ENCODE data around the gene PARD6G.
"Not testable (repeated sequence)": the region's sequence is repeated elsewhere in the genome, so short reads cannot be mapped to it uniquely, and the experiment has no call there.

The PARD6G gene

GRCh38 chr18:80168982-80169381 is 78.3 kb downstream of the PARD6G start:
- no peak for TF ChIP-seq CTCF (IDR thresholded peaks at IDR 0.05)
- H3K4me3 ChIP-seq (ENCODE audit: low read depth in 1 of 2, low read length in 1 of 2), result no peak overlapping the region
- no peak overlapping the region for H3K27ac ChIP-seq
- peaks cover 41% of the 10 kb centered on the region for H3K27me3 ChIP-seq
- no peaks in the 10 kb centered on the region for H3K36me3 ChIP-seq
- H3K4me1 ChIP-seq (ENCODE audit: control insufficient read depth in 1 of 2, insufficient read depth in 1 of 2, low read depth in 1 of 2, low read length in 1 of 2), result no peaks in the 10 kb centered on the region
- peaks cover 4% of the 10 kb centered on the region for H3K9me3 ChIP-seq

- Histone ChIP-seq H3K36me3 (no peaks in the 10 kb centered on the region), H3K4me3 (ENCODE audit: low read depth in 1 of 2, low read length in 1 of 2) (no peak overlapping the region), H3K27me3 (peaks cover 41% of the 10 kb centered on the region), H3K27ac (no peak overlapping the region), H3K4me1 (ENCODE audit: control insufficient read depth in 1 of 2, insufficient read depth in 1 of 2, low read depth in 1 of 2, low read length in 1 of 2) (no peaks in the 10 kb centered on the region), H3K9me3 (peaks cover 6% of the 10 kb centered on the region)
- no peak for TF ChIP-seq CTCF (IDR thresholded peaks at IDR 0.05)
Observed at GRCh38 chr18:80168346-80168745, 79.0 kb downstream of the PARD6G start.

- Histone ChIP-seq H3K9me3 (peaks cover 6% of the 10 kb centered on the region), H3K27ac (no peak overlapping the region), H3K27me3 (peaks cover 41% of the 10 kb centered on the region), H3K4me1 (ENCODE audit: control insufficient read depth in 1 of 2, insufficient read depth in 1 of 2, low read depth in 1 of 2, low read length in 1 of 2) (no peaks in the 10 kb centered on the region), H3K4me3 (ENCODE audit: low read depth in 1 of 2, low read length in 1 of 2) (no peak overlapping the region), H3K36me3 (no peaks in the 10 kb centered on the region)
- no peak for TF ChIP-seq CTCF (IDR thresholded peaks at IDR 0.05)
Observed at GRCh38 chr18:80167931-80168330, 79.4 kb downstream of the PARD6G start.

- peaks cover 6% of the 10 kb centered on the region for H3K9me3 ChIP-seq
- H3K36me3 ChIP-seq, result no peaks in the 10 kb centered on the region
- peaks cover 37% of the 10 kb centered on the region for H3K27me3 ChIP-seq
- H3K4me3 ChIP-seq (ENCODE audit: low read depth in 1 of 2, low read length in 1 of 2), result no peak overlapping the region
- no peak for TF ChIP-seq CTCF (IDR thresholded peaks at IDR 0.05)
- H3K27ac ChIP-seq, result no peak overlapping the region
- H3K4me1 ChIP-seq (ENCODE audit: control insufficient read depth in 1 of 2, insufficient read depth in 1 of 2, low read depth in 1 of 2, low read length in 1 of 2), result no peaks in the 10 kb centered on the region
Observed at GRCh38 chr18:80167331-80167730, 80.0 kb downstream of the PARD6G start.

- no peak for TF ChIP-seq CTCF (IDR thresholded peaks at IDR 0.05)
Observed at GRCh38 chr18:80166725-80167124, 80.6 kb downstream of the PARD6G start.

GRCh38 chr18:80166240-80166639 is 81.1 kb downstream of the PARD6G start:
- Histone ChIP-seq H3K9me3 (peaks cover 6% of the 10 kb centered on the region), H3K27ac (no peak overlapping the region), H3K36me3 (no peaks in the 10 kb centered on the region), H3K27me3 (peaks cover 32% of the 10 kb centered on the region), H3K4me3 (ENCODE audit: low read depth in 1 of 2, low read length in 1 of 2) (no peak overlapping the region), H3K4me1 (ENCODE audit: control insufficient read depth in 1 of 2, insufficient read depth in 1 of 2, low read depth in 1 of 2, low read length in 1 of 2) (no peaks in the 10 kb centered on the region)
- no peak for TF ChIP-seq CTCF (IDR thresholded peaks at IDR 0.05)

More at GRCh38 chr18:80166725-80167124, 80.6 kb downstream of the PARD6G start:
- Histone ChIP-seq H3K9me3 (peaks cover 6% of the 10 kb centered on the region), H3K36me3 (no peaks in the 10 kb centered on the region), H3K4me3 (ENCODE audit: low read depth in 1 of 2, low read length in 1 of 2) (no peak overlapping the region), H3K27me3 (peaks cover 32% of the 10 kb centered on the region), H3K27ac (no peak overlapping the region), H3K4me1 (ENCODE audit: control insufficient read depth in 1 of 2, insufficient read depth in 1 of 2, low read depth in 1 of 2, low read length in 1 of 2) (no peaks in the 10 kb centered on the region)

GRCh38 chr18:80164727-80165355 is 82.5 kb downstream of the PARD6G start:
- peaks cover 34% of the 10 kb centered on the region for H3K27me3 ChIP-seq
- not testable (repeated sequence) for H3K36me3 ChIP-seq

More at GRCh38 chr18:80164727-80165355, 82.5 kb downstream of the PARD6G start:
- not testable (repeated sequence) for H3K4me3 ChIP-seq (ENCODE audit: low read depth in 1 of 2, low read length in 1 of 2); H3K4me1 ChIP-seq (ENCODE audit: control insufficient read depth in 1 of 2, insufficient read depth in 1 of 2, low read depth in 1 of 2, low read length in 1 of 2); H3K27ac ChIP-seq; H3K9me3 ChIP-seq

Measured in neutrophil (primary cell).